Aorta (tissue), 5 donors: ENCODE data around the gene LACTB. TPM values are rescaled to one million over a fixed set of nuclear protein-coding genes. Genes with fewer than 3 reads are reported as not detected.

Experiments used
- ATAC-seq: fragments of 200-7000 bp; cut with Tn5 transposase; one replicate; pipeline ENCODE4 v1.9.1; 2022; ENCODE audit warnings: moderate library complexity; ENCODE audit not compliant: low FRiP score
- DNase-seq, 2 donors: peaks; one replicate each; pipeline ENCODE4 v3.0.0-alpha.2; 2020
- H3K27ac ChIP-seq, 2 donors: one replicate each; pipeline ENCODE4 v1.5.1; 2013; ENCODE audit warnings: low read length in 2 of 2, mild to moderate bottlenecking in 2 of 2, moderate library complexity in 2 of 2, control low read depth in 1 of 2, inconsistent platforms in 1 of 2, low read depth in 1 of 2
- H3K27me3 ChIP-seq, 2 donors: one replicate each; pipeline ENCODE4 v1.6.1; 2013; ENCODE audit warnings: control low read depth in 1 of 2, low read length in 1 of 2, mild to moderate bottlenecking in 1 of 2, moderate library complexity in 1 of 2; ENCODE audit not compliant: insufficient read depth in 2 of 2, control insufficient read depth in 1 of 2
- H3K36me3 ChIP-seq, 2 donors: one replicate each; pipeline ENCODE4 v1.6.1; 2013; ENCODE audit warnings: control low read depth in 1 of 2, low read length in 1 of 2, mild to moderate bottlenecking in 1 of 2; ENCODE audit not compliant: insufficient read depth in 2 of 2, control insufficient read depth in 1 of 2
- H3K4me1 ChIP-seq, 2 donors: one replicate each; pipeline ENCODE4 v1.6.1; 2013; ENCODE audit warnings: low read length in 2 of 2, control low read depth in 1 of 2, mild to moderate bottlenecking in 1 of 2, moderate library complexity in 1 of 2; ENCODE audit not compliant: insufficient read depth in 2 of 2, control insufficient read depth in 1 of 2
- H3K4me3 ChIP-seq, 2 donors: one replicate each; pipeline ENCODE4 v1.5.1; 2013; ENCODE audit warnings: low read length in 2 of 2, control low read depth in 1 of 2, mild to moderate bottlenecking in 1 of 2
- H3K9me3 ChIP-seq: one replicate; pipeline ENCODE4 v1.6.1; 2013; ENCODE audit warnings: mild to moderate bottlenecking, low read length; ENCODE audit not compliant: control insufficient read depth
- whole genome bisulfite sequencing, 2 donors: extraction: QIAGEN DNeasy Blood & Tissue Kit; methylation state at CpG; one replicate each; pipeline ENCODE4 v1.1.7; 2013; 5-methylcytosine and 5-hydroxymethylcytosine counted together
- intact Hi-C, 2 donors: fragments of 100-400 bp; cut with DNase I; formaldehyde crosslinking; loops; one replicate each; pipeline versions ENCODE4 v1.14.2 to v1.15.0; 2022
- polyA plus RNA-seq, 2 donors: library from polyadenylated mRNA; stranded (reverse); fragments of 200-250 nt; gene quantifications; one replicate each; pipeline ENCODE4 v1.2.3, GENCODE V29; 2013
- total RNA-seq, 2 donors: library from RNA; stranded (reverse); fragmentation: NEBNext Ultra II Directional; extraction: Animal tissue kit (Norgen Biotek cat#: 25700); gene quantifications; one replicate each; pipeline ENCODE4 v1.2.1, GENCODE V29; 2021
- donor health status: healthy with polysubstance abuse.
- donor health status: Bipolar disorder and iron deficiency.
- donor health status: DM: no; HTN: no; CAD: no.
- donor health status: DM: no; HTN: no; CAD: no.
- donor health status: DM: yes; HTN: yes; CAD: no.

LACTB gene
- total and polyA plus RNA-seq, 4 donors, result 12.6 to 20.9 (median 18.1) TPM

- no peak for DNase-seq
- H3K9me3 ChIP-seq, result no peaks in the 10 kb centered on the region
Observed at GRCh38 chr15:63169788-63170187, 48.1 kb downstream of the LACTB start.

DNA sequence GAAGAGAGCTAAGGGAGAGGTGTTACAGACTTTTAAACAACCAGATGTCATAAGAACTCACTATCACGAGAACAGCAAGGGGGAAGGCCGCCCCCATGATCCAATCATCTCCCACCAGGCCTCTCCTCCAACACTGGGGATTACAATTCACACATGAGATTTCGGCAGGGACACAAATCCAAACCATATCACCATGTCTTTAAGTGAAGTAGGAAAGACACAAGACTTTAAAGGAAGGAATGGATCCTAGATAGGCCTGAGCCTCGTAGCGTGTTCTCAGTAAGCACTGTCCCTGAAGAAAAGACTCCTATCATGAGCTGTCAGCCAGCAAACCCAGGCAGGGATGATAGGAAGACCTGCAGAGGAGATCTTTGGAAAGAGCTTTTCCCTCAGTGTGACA lies 50.7 kb downstream of the LACTB start:
- no peaks in the 10 kb centered on the region for H3K36me3 ChIP-seq
- no peak overlapping the region for H3K27ac ChIP-seq
- H3K4me3 ChIP-seq, result no peak overlapping the region
- no peak for ATAC-seq
- 96 to 98% methylated on average over 5 of the region's 5 CpGs for WGBS, 2 donors
- no peaks in the 10 kb centered on the region for H3K27me3 ChIP-seq
- H3K4me1 ChIP-seq, result no peaks in the 10 kb centered on the region
- intact Hi-C loops, result no loop called here
- H3K9me3 ChIP-seq, result no peaks in the 10 kb centered on the region
- DNase-seq, result no peak

More at GRCh38 chr15:63169788-63170187, 48.1 kb downstream of the LACTB start:
- intact Hi-C loops, result no loop called here
- Histone ChIP-seq H3K4me3 (no peak overlapping the region), H3K36me3 (no peaks in the 10 kb centered on the region), H3K4me1 (no peaks in the 10 kb centered on the region), H3K27me3 (no peaks in the 10 kb centered on the region), H3K27ac (no peak overlapping the region)
- 77 to 79% methylated on average over 2 of the region's 2 CpGs for WGBS, 2 donors
- no peak for ATAC-seq

- no peaks in the 10 kb centered on the region for H3K9me3 ChIP-seq
- no peak overlapping the region for H3K27ac ChIP-seq
- ATAC-seq (no peak), DNase-seq (no peak)
- 44 to 55% methylated on average over 3 of the region's 3 CpGs for WGBS, 2 donors
- H3K4me1 ChIP-seq, result no peaks in the 10 kb centered on the region
- H3K36me3 ChIP-seq, result no peaks in the 10 kb centered on the region
- H3K4me3 ChIP-seq, result no peak overlapping the region
- intact Hi-C loops, result no loop called here
- H3K27me3 ChIP-seq, result no peaks in the 10 kb centered on the region
Observed at GRCh38 chr15:63172851-63173451, 51.3 kb downstream of the LACTB start.

DNA sequence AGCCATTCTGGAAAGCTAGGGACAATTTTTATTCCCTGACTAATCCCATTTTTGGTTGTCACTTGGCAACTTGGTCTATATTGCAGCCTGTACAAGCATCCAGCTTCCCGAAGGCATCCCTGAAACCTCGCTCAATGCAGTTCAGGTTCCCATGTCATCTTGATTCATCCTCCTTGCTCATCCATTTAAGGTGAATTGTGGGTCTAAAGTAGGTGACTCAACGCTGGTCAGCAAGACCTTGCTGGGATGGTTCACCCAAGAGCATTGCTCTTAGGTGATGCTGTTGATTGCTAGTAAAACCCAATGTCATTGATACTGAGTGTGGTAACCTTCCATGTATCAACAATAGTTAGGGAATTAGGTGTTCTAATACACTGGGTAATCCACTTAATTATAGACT lies 54.6 kb downstream of the LACTB start:
- 94 to 96% methylated on average over 3 of the region's 3 CpGs for WGBS, 2 donors
- no peak for ATAC-seq

DNA sequence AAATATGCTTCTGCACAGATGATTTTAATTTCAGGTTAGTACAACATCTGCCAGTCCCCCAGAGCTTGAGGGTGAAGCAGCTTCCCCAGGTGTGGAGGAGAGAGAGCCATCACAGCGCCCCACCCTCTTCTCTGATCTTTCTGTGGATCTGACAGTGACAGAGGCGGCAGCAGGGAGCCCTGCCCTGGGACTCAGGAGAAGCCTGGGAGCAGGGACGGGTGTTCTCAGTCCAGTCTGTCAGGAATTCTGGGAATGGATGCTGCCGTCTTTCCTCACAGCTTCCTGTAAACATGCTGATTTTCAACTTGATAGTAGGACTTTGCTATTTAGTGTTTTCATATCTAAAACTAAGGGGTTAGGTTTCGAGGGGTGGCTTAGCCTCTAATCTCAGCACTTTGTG lies 56.4 kb downstream of the LACTB start:
- WGBS, 2 donors, result 52 to 53% methylated on average over 5 of the region's 5 CpGs
- DNase-seq, result no peak
- Histone ChIP-seq H3K27me3 (no peaks in the 10 kb centered on the region), H3K9me3 (no peaks in the 10 kb centered on the region), H3K27ac (no peak overlapping the region), H3K4me1 (no peaks in the 10 kb centered on the region), H3K36me3 (no peaks in the 10 kb centered on the region), H3K4me3 (no peak overlapping the region)
- no peak for ATAC-seq
- intact Hi-C loops, result no loop called here

More for the DNA sequence above, 54.6 kb downstream of the LACTB start:
- no peaks in the 10 kb centered on the region for H3K27me3 ChIP-seq
- H3K9me3 ChIP-seq, result no peaks in the 10 kb centered on the region
- no peak overlapping the region for H3K27ac ChIP-seq
- no peaks in the 10 kb centered on the region for H3K36me3 ChIP-seq
- H3K4me3 ChIP-seq, result no peak overlapping the region
- intact Hi-C loops, result no loop called here
- DNase-seq, result no peak
- H3K4me1 ChIP-seq, result no peaks in the 10 kb centered on the region

DNA sequence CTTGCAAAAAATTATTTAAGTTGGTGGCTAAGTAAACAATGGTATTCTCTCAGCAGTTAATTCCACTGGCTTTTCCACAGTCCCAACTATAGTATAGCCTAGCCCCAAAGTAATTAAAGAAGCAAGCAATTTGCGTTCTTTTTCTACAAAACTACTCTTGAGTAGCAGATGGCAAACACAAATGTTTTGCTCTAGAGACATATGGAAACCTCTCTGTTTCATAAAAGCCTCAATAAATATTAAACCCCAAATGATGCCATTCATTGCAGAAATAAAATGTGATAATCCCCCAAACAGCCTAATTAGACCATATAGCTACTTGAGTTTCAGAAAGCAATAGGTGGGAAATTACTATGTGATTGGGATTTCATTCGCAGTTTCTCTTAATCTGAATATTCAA lies 59.1 kb downstream of the LACTB start:
- intact Hi-C loops, result loop anchor here in 1 of 2 donors (5.0 kb wide), 1 partner anchor 323 kb away; no protein-coding TSS in a partner anchor
- ATAC-seq, result no peak
- no peaks in the 10 kb centered on the region for H3K9me3 ChIP-seq
- no peak overlapping the region for H3K4me3 ChIP-seq
- no peaks in the 10 kb centered on the region for H3K27me3 ChIP-seq
- no peaks in the 10 kb centered on the region for H3K4me1 ChIP-seq
- H3K27ac ChIP-seq, result no peak overlapping the region
- DNase-seq, result no peak
- WGBS, 2 donors, result 96 to 97% methylated on average over 2 of the region's 2 CpGs
- no peaks in the 10 kb centered on the region for H3K36me3 ChIP-seq

DNA sequence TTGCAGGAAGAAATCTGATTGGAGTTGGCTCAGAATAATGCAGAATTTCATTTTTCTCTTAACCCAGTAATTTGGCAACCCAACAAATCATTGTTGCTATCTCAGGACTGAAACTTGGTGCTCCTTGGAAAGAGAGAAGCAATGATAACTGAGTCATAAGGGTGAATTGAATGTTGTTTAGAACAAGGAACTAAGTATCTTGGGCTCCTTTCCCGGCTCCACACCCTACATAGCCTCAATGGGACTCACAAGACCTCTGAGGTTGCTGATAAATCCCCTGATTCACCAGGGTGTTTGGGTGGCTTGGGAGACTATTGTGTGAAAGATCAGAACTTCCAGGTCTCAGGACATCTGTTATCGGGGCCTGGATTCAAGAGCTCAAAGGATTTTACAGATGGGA lies 60.0 kb downstream of the LACTB start:
- Histone ChIP-seq H3K36me3 (no peaks in the 10 kb centered on the region), H3K27me3 (no peaks in the 10 kb centered on the region), H3K27ac (no peak overlapping the region), H3K4me3 (no peak overlapping the region), H3K9me3 (no peaks in the 10 kb centered on the region), H3K4me1 (no peaks in the 10 kb centered on the region)
- DNase-seq (no peak), ATAC-seq (no peak)
- intact Hi-C loops, result loop anchor here in 1 of 2 donors (5.0 kb wide), 1 partner anchor 324 kb away; no protein-coding TSS in a partner anchor
- WGBS, 2 donors, result 91 to 94% methylated on average over 2 of the region's 2 CpGs

DNA sequence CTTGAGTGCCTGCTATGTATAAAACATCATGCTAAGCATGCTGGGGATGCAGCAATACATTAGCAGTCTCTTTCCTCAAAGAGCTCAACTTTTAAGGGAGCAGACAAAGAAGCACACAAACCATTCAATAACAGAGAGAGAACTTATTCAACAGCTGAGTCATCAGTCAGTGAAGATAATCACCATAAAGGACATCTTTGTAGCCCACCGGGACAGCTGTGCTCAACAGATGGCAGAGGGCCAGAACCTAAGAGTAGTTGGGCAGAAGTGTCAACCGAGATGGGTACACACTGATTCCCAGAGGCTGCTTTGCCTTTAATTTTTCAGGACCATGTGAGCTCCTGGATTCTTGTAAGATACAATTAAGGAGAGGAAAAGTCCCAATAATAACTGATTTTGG lies 63.5 kb downstream of the LACTB start:
- intact Hi-C loops, result loop anchor here in 1 of 2 donors (5.0 kb wide), 1 partner anchor 92 kb away; the partner anchor contains the start of gene APH1B
- 64 to 65% methylated on average over 2 of the region's 2 CpGs for WGBS, 2 donors
- H3K27ac ChIP-seq, result no peak overlapping the region
- H3K9me3 ChIP-seq, result no peaks in the 10 kb centered on the region
- DNase-seq (no peak), ATAC-seq (no peak)
- no peaks in the 10 kb centered on the region for H3K4me1 ChIP-seq
- no peak overlapping the region for H3K4me3 ChIP-seq
- H3K27me3 ChIP-seq, result no peaks in the 10 kb centered on the region
- no peaks in the 10 kb centered on the region for H3K36me3 ChIP-seq

DNA sequence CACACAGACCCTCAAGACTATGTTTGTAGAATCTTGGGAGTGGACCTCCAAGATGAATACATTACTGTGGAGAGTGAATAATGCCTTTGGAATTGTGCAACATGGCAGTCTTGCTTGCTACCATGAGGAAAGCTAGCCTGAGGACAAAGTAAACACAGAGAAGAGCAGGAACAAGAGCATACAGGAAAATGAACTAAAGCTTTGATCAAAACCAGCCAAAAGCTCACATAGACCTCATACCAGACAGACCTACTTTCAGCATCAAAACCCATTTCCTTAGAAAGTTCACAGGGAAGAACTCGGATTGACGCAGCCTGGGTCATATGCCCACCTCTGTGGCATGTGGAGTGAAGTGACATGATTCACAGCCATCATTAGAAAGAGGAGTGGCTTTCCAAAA lies 64.4 kb downstream of the LACTB start:
- Histone ChIP-seq H3K27ac (no peak overlapping the region), H3K4me3 (no peak overlapping the region), H3K4me1 (no peaks in the 10 kb centered on the region), H3K27me3 (no peaks in the 10 kb centered on the region), H3K36me3 (no peaks in the 10 kb centered on the region), H3K9me3 (no peaks in the 10 kb centered on the region)
- intact Hi-C loops, result loop anchor here in 1 of 2 donors (5.0 kb wide), 1 partner anchor 91 kb away; the partner anchor contains the start of gene APH1B
- WGBS, 2 donors, result 34 to 51% methylated on average over 2 of the region's 2 CpGs
- ATAC-seq, result no peak
- no peak for DNase-seq
